Endothelial cell of umbilical vein (primary cell): ENCODE measurements around the gene AJAP1.

Experiments
- EZH2 ChIP-seq: IDR thresholded peaks from 2 replicates; pipeline ENCODE4 v1.6.1; 2012; ENCODE audit warnings: borderline replicate concordance, low read depth, mild to moderate bottlenecking, moderate library complexity, low read length, inconsistent platforms; ENCODE audit not compliant: severe bottlenecking
- POLR2A ChIP-seq: IDR thresholded peaks from 2 replicates; pipeline ENCODE4 v1.6.1; 2012; ENCODE audit warnings: low read depth, mild to moderate bottlenecking, control low read depth, low read length
- POLR2AphosphoS5 ChIP-seq: IDR thresholded peaks from 2 replicates; pipeline ENCODE4 v1.6.1; 2012; ENCODE audit warnings: low read depth, mild to moderate bottlenecking, control low read depth, low read length, moderate library complexity; ENCODE audit not compliant: insufficient read depth
- TF ChIP-seq, protein P1 (sequence below), 2 donors: IDR thresholded peaks; 1 replicate in 1 of 2; 2 replicates in 1 of 2; pipeline ENCODE4 v1.5.1; 2011; ENCODE audit warnings: low read length in 2 of 2, mild to moderate bottlenecking in 2 of 2, moderate library complexity in 2 of 2, control low read depth in 1 of 2, inconsistent platforms in 1 of 2, low read depth in 1 of 2; ENCODE audit not compliant: insufficient read depth in 1 of 2; ENCODE audit errors: extremely low read depth in 1 of 2
- TF ChIP-seq, protein P2 (sequence below): IDR thresholded peaks from 2 replicates; pipeline ENCODE4 v1.6.1; 2011; ENCODE audit not compliant: insufficient read depth, insufficient read length

DNA sequence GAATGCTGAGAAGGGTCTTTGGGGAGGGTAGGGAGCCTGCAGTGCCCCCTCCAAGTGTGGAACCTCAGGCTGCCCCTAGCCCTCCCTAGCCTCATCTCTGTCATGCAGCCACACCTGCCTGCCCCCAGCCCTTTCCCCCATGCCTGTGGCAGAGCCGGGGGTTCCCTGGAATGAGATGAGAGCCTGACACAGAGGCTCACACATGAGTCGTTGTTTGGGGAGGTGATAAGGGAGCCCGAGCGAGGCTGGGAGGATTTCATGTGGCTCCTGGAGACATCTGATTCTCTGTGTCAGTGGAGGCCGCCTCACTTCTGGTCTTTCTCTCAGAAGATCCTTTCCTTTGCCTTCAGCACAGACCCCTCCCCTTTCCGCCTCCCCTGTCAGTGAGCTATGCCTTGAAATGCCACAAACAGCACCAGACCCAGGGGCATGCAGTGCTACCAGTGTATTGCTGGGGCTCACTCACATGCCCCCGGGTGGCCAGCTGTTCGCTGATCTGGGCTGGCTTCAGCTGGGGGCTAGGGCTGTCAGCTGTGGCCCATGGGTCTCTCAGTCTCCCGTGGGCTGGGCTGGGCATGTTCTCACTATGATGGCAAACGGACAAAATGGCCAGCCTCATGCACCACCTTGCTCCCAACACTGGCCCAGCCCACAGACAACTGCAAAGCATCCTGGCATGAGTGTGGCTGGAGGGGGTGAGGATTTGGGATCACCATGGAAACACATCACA is 102.6 kb downstream of the AJAP1 start:
- TF ChIP-seq, protein P1, sequence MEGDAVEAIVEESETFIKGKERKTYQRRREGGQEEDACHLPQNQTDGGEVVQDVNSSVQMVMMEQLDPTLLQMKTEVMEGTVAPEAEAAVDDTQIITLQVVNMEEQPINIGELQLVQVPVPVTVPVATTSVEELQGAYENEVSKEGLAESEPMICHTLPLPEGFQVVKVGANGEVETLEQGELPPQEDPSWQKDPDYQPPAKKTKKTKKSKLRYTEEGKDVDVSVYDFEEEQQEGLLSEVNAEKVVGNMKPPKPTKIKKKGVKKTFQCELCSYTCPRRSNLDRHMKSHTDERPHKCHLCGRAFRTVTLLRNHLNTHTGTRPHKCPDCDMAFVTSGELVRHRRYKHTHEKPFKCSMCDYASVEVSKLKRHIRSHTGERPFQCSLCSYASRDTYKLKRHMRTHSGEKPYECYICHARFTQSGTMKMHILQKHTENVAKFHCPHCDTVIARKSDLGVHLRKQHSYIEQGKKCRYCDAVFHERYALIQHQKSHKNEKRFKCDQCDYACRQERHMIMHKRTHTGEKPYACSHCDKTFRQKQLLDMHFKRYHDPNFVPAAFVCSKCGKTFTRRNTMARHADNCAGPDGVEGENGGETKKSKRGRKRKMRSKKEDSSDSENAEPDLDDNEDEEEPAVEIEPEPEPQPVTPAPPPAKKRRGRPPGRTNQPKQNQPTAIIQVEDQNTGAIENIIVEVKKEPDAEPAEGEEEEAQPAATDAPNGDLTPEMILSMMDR (IDR thresholded peaks at IDR 0.05; ENCODE audit: extremely low read depth in 1 of 2, insufficient read depth in 1 of 2, low read depth in 1 of 2, low read length in 2 of 2), result no peak
- TF ChIP-seq POLR2A, result no peak
- TF ChIP-seq POLR2AphosphoS5, result no peak
- TF ChIP-seq, protein P2, sequence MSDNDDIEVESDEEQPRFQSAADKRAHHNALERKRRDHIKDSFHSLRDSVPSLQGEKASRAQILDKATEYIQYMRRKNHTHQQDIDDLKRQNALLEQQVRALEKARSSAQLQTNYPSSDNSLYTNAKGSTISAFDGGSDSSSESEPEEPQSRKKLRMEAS, result no peak
- no peak for TF ChIP-seq EZH2
